ENCODE measurements around the gene DHRS11.
A peak's percentile ranks its signal among the peaks of the same experiment; 100 is the strongest.

DHRS11 gene

DNA sequence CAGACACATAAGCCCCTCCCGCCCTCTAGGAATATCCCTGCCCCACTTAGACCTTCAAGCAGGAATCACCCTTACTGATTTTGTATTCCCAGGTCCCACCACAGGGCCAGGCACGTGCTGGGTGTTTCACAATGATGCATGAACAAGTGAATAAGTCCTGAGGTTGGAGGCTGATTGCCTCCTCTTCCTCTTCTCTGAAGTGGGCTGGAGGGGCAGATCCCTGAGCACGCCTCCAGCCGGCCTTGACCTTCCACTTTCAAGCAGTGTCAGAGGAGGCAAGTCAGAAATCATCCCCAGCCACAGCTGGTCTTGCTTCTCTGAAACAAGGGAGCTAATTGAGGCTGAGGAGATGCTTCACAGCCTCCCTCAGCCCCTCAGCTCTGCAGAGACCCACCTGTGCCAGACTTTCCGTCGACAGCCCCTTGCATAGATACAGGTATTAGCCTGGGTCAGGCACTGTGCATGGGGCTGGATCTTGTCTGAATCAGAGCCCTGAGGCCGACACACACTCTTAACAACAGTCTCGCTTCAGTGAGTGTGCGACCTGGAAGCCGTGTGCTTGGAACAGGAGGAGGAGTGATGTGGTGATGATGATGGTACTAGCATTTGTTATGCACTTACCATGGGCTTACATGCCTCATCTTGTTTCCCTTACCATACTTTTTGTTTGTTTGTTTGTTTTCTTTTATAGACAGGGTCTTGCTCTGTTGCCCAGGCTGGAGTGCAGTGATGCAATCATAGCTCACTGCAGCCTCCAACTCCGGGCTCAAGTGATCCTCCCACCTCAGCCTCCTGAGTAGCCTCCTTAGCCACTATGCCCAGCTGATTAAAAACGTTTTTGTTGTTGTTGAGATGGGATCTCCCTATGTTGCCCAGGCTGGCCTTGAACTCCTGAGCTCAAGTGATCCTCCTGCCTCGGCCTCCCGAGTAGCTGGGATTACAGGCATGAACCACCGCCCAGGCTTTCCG is 24.7 kb downstream of the DHRS11 start:
- no peak for DNase-seq

GRCh38 chr17:36617773-36618172 is 26.1 kb downstream of the DHRS11 start:
- no peak for DNase-seq

DNA sequence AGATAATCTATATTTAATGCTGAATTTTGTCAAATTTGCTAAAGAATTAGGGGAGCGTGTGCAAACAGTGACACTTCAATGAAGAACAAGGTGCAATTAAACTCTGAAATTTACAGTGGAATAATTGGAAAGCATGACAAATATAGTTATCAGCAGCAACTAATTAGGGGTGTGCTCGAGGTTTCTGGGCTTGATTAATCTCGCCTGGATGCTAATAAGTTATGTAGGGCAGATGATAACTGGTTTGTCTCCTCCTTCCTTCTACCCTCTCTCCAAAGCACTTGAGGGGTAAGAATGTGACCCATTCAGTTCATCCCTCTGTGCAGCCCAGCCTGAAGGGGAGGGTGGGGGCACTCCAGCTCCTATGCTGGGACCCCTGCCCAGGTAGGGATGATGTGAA is 31.6 kb downstream of the DHRS11 start:
- no peak for DNase-seq

GRCh38 chr17:36625188-36625587 is 33.5 kb downstream of the DHRS11 start:
- no peak for DNase-seq

- DNase-seq, result no peak
Measured at GRCh38 chr17:36627101-36627500, 35.4 kb downstream of the DHRS11 start.

- no peak for DNase-seq
Measured at GRCh38 chr17:36628576-36628975, 36.9 kb downstream of the DHRS11 start.

- peak; percentile 67 for DNase-seq
Measured at GRCh38 chr17:36629252-36629847, 37.7 kb downstream of the DHRS11 start.

- DNase-seq, result no peak
Measured at GRCh38 chr17:36629970-36630502, 38.4 kb downstream of the DHRS11 start.

- DNase-seq, result no peak
Measured at GRCh38 chr17:36631022-36631421, 39.3 kb downstream of the DHRS11 start.

- no peak for DNase-seq
Measured at GRCh38 chr17:36632916-36633771, 41.5 kb downstream of the DHRS11 start.

DNA sequence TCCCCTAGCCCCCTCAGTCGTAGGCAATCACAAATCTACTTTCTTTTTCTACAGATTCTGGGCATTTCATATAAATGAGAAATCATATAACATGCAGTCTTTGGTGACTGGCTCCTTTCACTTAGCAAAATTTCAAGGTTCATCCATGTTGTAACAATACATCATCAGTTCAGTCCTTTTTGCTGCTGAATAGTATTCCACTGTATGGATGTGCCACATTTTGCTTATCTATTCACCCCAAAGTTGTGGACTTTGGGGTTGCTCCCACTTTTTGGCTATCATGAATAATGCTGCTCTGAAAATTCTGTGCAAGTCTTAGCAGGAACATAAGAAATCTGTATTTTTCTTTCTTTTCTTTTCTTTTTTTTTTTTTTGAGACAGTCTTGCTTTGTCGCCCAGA is 48.7 kb downstream of the DHRS11 start:
- no peak for DNase-seq

GRCh38 chr17:36640836-36641235 is 49.2 kb downstream of the DHRS11 start:
- no peak for DNase-seq

DNA sequence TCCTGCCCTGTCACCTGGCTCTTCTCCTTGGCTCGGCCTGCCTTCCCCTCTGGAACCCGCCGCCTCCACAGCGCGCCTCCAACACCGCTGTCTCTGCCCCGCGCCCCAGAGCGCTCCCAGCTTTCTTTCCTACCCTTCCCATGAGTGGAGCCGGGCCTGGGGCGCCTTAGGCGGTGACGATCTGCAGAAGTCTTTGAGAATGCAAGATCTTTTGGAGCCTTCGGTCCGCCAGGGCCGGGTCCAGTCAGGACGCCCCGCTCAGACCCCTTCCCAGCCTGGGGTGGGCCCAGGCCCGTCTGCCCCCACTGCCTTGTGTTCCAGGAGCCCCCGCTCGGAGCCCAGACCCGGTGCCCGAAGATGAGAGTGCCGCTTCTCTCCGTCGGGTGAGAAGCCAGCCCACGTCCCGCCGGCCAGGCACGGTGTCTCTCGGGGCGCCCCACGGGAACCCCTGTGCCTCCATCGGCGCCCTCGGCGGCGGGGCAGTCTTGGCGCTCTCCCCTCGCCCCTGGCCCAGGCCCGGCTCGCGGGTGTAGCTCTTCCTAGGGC is 49.7 kb downstream of the DHRS11 start:
- no peak for DNase-seq

DNA sequence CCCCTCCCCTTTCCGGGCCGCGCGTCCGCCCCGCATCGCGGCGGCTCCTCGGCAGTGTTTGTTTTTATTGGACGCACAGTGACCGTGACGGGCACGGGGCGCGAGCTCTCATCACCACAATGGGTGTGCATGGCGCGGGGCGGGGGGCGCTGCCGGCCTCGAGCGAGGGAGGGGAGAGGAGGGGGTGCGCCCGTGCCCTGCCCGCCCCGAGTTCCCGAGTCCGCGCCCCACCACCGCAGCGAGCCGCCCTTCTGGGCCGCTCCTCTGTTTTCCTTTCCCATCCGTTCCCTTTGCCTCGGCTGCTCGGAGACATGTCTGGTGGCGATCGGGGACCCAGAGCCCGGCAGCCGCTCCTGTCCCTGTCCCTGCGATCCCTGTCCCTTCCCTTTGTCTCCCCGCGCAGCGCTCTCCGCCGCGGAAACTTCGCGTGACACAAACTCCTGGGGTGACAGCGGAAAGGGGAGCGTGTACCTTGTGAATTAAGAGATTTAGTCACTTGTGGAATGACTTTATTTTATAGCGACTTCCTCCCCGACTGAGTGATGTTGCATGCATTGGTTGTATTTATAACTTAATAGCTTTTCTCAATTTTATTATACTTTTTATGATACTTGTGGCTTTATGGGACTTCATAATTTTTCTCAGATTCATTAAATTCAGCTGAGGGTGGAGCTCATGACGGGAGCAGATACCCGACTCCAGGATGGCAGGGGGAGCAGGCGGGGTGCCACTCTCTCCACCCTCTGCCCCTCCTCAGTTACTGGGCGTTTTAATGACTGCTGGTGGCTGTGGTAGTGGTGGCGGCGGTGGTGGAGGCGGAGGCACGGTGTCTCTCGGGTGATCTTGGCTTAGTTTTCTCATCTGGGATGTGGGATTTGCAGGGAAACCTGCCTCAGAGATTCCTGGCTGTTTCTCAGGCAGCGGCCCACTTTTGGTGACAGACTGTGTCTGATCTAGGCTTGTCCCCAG is 50.5 kb downstream of the DHRS11 start:
- DNase-seq, result peak; percentile 8

GRCh38 chr17:36643086-36643685 is 51.5 kb downstream of the DHRS11 start:
- DNase-seq, result no peak

DNA sequence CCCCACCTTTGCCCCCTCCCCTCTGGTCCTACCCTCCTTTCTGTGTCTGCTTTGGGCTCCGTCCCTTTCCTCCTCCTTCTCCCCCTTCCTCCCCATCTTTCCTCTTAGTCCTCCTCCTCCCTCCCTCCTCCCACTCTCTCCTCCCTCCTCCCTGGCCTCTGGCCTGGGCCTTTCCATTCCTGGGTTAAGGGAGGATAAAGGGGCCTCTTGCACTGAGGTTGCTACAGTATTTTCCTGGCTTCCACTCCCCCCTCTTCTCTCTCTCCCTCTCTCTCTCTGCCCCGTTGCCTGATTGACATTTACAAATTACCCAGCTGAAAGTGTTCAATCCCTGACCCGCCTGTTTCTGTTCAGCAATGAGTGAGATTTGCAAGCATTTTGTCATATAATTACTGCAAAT is 53.7 kb downstream of the DHRS11 start:
- no peak for DNase-seq

GRCh38 chr17:36647636-36648035 is 56.0 kb downstream of the DHRS11 start:
- DNase-seq, result no peak

DNA sequence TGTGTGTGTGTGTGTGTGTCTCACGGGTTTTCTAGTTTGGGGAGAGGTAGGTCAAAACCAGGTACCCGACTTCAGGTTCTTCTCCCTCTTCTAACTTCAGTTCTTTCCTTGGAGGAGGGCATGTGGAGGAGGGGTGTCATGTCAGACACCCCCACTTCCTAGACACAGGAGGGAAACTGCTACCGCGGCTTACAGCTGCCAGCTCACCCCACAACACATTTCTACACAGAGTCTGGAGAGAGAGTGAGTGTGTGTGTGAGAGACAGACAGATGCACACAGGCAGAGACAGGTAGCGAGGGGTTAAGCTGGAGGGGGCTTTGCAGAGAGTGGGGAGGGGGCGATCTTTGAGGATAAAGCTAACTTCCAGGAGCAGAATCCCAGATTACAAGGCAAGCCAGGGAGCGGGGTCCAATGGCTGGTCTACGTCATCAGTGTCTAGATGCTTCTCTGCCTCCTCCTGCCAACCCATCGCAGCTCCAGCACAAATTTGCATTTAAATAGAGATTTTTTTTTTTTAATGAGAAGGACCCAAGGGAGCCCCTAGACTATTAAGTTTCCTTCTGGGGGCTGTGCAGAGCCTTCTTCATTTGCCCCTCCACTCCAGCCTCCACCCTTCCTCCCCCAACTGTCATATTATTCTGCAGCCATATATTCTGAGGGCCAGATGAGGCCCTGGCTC is 58.6 kb downstream of the DHRS11 start:
- no peak for DNase-seq

All from EL (cell line).